Lung (tissue), 12 donors: Measurements from ENCODE around the gene ZBTB2. TPM values are rescaled to one million over a fixed set of nuclear protein-coding genes. Genes with fewer than 3 reads are reported as not detected.

Experiments used
- ATAC-seq: fragments of 200-7000 bp; cut with Tn5 transposase; one replicate; pipeline ENCODE4 v1.9.1; 2020; ENCODE audit warnings: moderate number of reproducible peaks; ENCODE audit not compliant: insufficient read depth, low FRiP score
- DNase-seq, 3 donors: peaks; one replicate each; pipeline ENCODE4 v3.0.0-alpha.2; 2013 to 2017
- H3K27ac ChIP-seq, 2 donors: one replicate each; pipeline ENCODE4 v1.5.1; 2013; ENCODE audit warnings: mild to moderate bottlenecking in 2 of 2, moderate library complexity in 2 of 2, control low read depth in 1 of 2, inconsistent platforms in 1 of 2, low read depth in 1 of 2, low read length in 1 of 2
- H3K27me3 ChIP-seq, 3 donors: one replicate each; pipeline ENCODE4 v1.5.1; 2013; ENCODE audit warnings: low read length in 2 of 3; ENCODE audit not compliant: control insufficient read depth in 3 of 3, insufficient read depth in 3 of 3
- H3K36me3 ChIP-seq, 4 donors: one replicate each; pipeline ENCODE4 v1.5.1; 2013; ENCODE audit warnings: low read length in 4 of 4, mild to moderate bottlenecking in 1 of 4, moderate library complexity in 1 of 4; ENCODE audit not compliant: control insufficient read depth in 4 of 4, insufficient read depth in 4 of 4
- H3K4me1 ChIP-seq, 5 donors: one replicate each; pipeline ENCODE4 v1.5.1; 2013; ENCODE audit warnings: low read length in 5 of 5, mild to moderate bottlenecking in 2 of 5, moderate library complexity in 1 of 5; ENCODE audit not compliant: control insufficient read depth in 5 of 5, insufficient read depth in 5 of 5
- H3K4me3 ChIP-seq: one replicate; pipeline ENCODE4 v1.5.1; 2013; ENCODE audit warnings: mild to moderate bottlenecking, control low read depth, moderate library complexity
- H3K9ac ChIP-seq, 2 donors: one replicate each; pipeline ENCODE4 v1.5.1; 2013; ENCODE audit warnings: low read length in 2 of 2, control low read depth in 1 of 2; ENCODE audit not compliant: insufficient read depth in 1 of 2
- H3K9me3 ChIP-seq, 4 donors: one replicate each; pipeline ENCODE4 v1.5.1; 2013; ENCODE audit warnings: low read length in 3 of 4, mild to moderate bottlenecking in 1 of 4, moderate library complexity in 1 of 4; ENCODE audit not compliant: control insufficient read depth in 4 of 4, insufficient read depth in 3 of 4
- WGBS, 2 donors: extraction: QIAGEN DNeasy Blood & Tissue Kit; methylation state at CpG; one replicate each; pipeline ENCODE4 v1.1.7; 2013; 5-methylcytosine and 5-hydroxymethylcytosine counted together
- polyA plus RNA-seq, 2 donors: library from polyadenylated mRNA; stranded (reverse); fragments of 200-250 nt; gene quantifications; one replicate each; pipeline ENCODE4 v1.2.1, GENCODE V29; 2013
- total RNA-seq, 2 donors: library from RNA; depleted of rRNA in 1 of 2; stranded (reverse); fragments of >200 nt in 1 of 2; gene quantifications; one replicate each; pipeline ENCODE4 v1.2.1, GENCODE V29; 2014 to 2021
- TF ChIP-seq, protein P1 (sequence below): IDR thresholded peaks from 2 replicates; pipeline ENCODE4 v1.5.1; 2012; ENCODE audit warnings: mild to moderate bottlenecking; ENCODE audit errors: control extremely low read depth, extremely low read depth
- donor health status: control.
- donor health status: control.
- donor health status: Bipolar disorder and iron deficiency.
- donor health status: healthy.
- donor health status: DM: yes; HTN: yes; CAD: no.

ZBTB2 gene
- total and polyA plus RNA-seq, 4 donors, result 8.1 to 13.9 (median 9.8) TPM

DNA sequence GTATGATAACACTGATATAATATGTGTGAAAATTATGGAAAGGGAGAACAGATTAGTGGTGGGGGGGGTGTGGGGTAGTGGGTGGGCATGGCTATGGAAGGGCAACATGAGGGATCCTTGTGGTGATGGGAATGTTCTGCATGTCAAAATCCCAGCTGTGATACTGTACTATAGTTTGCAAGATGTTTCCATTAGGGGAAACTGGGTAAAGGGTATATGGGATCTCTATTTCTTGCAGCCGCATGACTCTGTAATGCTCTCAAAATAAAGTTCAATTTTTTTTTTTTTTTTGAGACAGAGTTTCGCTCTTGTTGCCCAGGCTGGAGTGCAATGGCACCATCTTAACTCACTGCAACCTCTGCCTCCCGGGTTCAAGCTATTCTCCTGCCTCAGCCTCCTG, 14.3 kb downstream of the ZBTB2 start:
- 89 to 90% methylated on average over 3 of the region's 3 CpGs for WGBS, 2 donors
- ATAC-seq (no peak), DNase-seq (no peak)
- Histone ChIP-seq H3K27ac (no peak overlapping the region), H3K36me3 (peaks cover 0 to 6% (median 3%) of the 10 kb centered on the region in 4 donors), H3K4me1 (peaks cover 0 to 14% (median 0%) of the 10 kb centered on the region in 5 donors), H3K4me3 (no peak overlapping the region), H3K9ac (no peak overlapping the region), H3K9me3 (no peaks in the 10 kb centered on the region), H3K27me3 (no peaks in the 10 kb centered on the region)
- TF ChIP-seq, protein P1, sequence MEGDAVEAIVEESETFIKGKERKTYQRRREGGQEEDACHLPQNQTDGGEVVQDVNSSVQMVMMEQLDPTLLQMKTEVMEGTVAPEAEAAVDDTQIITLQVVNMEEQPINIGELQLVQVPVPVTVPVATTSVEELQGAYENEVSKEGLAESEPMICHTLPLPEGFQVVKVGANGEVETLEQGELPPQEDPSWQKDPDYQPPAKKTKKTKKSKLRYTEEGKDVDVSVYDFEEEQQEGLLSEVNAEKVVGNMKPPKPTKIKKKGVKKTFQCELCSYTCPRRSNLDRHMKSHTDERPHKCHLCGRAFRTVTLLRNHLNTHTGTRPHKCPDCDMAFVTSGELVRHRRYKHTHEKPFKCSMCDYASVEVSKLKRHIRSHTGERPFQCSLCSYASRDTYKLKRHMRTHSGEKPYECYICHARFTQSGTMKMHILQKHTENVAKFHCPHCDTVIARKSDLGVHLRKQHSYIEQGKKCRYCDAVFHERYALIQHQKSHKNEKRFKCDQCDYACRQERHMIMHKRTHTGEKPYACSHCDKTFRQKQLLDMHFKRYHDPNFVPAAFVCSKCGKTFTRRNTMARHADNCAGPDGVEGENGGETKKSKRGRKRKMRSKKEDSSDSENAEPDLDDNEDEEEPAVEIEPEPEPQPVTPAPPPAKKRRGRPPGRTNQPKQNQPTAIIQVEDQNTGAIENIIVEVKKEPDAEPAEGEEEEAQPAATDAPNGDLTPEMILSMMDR, result no peak

DNA sequence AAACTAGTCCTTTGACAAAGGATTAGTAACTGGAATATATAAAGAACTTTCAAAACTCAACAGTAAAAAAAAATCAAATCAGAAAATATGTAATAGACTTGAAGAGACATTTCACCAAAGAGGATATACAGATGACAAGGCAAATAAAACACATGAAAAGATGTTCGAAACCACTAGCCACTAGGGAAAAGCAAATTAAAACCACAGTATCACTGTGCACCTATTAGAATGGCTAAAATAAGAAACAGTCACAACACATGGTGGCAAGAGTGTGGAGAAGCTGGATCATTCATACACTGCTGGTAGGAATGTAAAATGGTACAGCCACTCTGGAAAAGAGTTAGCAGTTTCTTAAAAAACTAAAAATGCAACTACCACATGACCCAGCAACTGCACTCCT, 14.9 kb downstream of the ZBTB2 start:
- Histone ChIP-seq H3K9ac (no peak overlapping the region), H3K4me1 (peaks cover 0 to 14% (median 0%) of the 10 kb centered on the region in 5 donors), H3K36me3 (peaks cover 0 to 11% (median 7%) of the 10 kb centered on the region in 4 donors), H3K27ac (no peak overlapping the region), H3K4me3 (no peak overlapping the region), H3K9me3 (no peaks in the 10 kb centered on the region), H3K27me3 (no peaks in the 10 kb centered on the region)
- TF ChIP-seq, protein P1, result no peak
- ATAC-seq (no peak), DNase-seq (no peak)
- 38 to 75% methylated on average over 1 of the region's 1 CpG for WGBS, 2 donors

DNA sequence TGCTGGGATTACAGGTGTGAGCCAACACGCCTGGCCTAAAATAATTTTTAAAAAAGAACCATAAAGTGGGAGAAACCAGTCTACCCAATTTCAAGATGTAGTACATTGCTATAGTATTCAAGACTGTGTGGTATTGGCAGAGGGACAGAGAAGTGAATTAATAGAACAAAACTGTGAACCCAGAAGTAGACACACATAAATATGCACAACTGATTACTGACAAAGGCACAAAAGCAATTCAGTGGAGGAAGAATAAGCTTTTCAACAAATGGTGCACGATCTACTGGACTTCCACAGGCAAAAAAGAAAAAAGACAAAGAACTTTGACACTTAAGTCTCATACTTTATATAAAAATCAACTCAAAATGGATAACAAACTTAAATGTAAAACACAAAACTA, 15.5 kb downstream of the ZBTB2 start:
- Histone ChIP-seq H3K9ac (no peak overlapping the region), H3K9me3 (no peaks in the 10 kb centered on the region), H3K36me3 (peaks cover 2 to 14% (median 7%) of the 10 kb centered on the region in 4 donors), H3K27ac (no peak overlapping the region), H3K4me3 (no peak overlapping the region), H3K4me1 (peaks cover 0 to 14% (median 0%) of the 10 kb centered on the region in 5 donors), H3K27me3 (no peaks in the 10 kb centered on the region)
- ATAC-seq, result no peak
- 95 to 99% methylated on average over 2 of the region's 2 CpGs for WGBS, 2 donors
- no peak for DNase-seq
- TF ChIP-seq, protein P1, result no peak
